ENCODE measurements around the gene COX6B2.

Gene COX6B2

GRCh38 chr19:55385724-55386492 lies 31.4 kb upstream of the COX6B2 start, which contains the start of gene RPL28 (continued):
- no peak for TF ChIP-seq AEBP2 (tag by site-specific recombination; IDR thresholded peaks at IDR 0.05; ENCODE audit: borderline replicate concordance)
- TF ChIP-seq ZNF354C (tag by site-specific recombination; IDR thresholded peaks at IDR 0.05; ENCODE audit: borderline replicate concordance, low read depth), result no peak
- TF ChIP-seq ZBTB20 (tag by site-specific recombination; IDR thresholded peaks at IDR 0.05), result 0 out of 2 replicates have a peak, but pooled peaks have one; percentile 16
- 0 out of 2 replicates have a peak, but pooled peaks have one; percentile 35 for TF ChIP-seq ZNF24 (tag by site-specific recombination; IDR thresholded peaks at IDR 0.05)
- TF ChIP-seq SP2 (tag by site-specific recombination; IDR thresholded peaks at IDR 0.05), result peak; percentile 88
- TF ChIP-seq ZNF610 (tag by site-specific recombination; IDR thresholded peaks at IDR 0.05; ENCODE audit: borderline replicate concordance), result peak; percentile 48; the same call in 1 of the 2 replicates
- peak; percentile 71 for TF ChIP-seq KLF1 (tag by site-specific recombination; IDR thresholded peaks at IDR 0.05)
- peak; percentile 29; the same call in 1 of the 2 replicates for TF ChIP-seq ZBTB21 (tag by site-specific recombination; IDR thresholded peaks at IDR 0.05)
- no peak for TF ChIP-seq ZSCAN23 (tag by site-specific recombination; IDR thresholded peaks at IDR 0.05)
- TF ChIP-seq SP7 (tag by site-specific recombination; IDR thresholded peaks at IDR 0.05), result peak; percentile 77
- peak; percentile 86 for TF ChIP-seq KLF16 (tag by site-specific recombination; IDR thresholded peaks at IDR 0.05)
- TF ChIP-seq ZNF777 (tag by site-specific recombination; IDR thresholded peaks at IDR 0.05; ENCODE audit: borderline replicate concordance), result no peak
- no peak for TF ChIP-seq ZNF302 (tag by site-specific recombination; IDR thresholded peaks at IDR 0.05; ENCODE audit: low read depth)
- TF ChIP-seq ZNF274 (IDR thresholded peaks at IDR 0.05; ENCODE audit: low read length), result no peak
- TF ChIP-seq ZNF274 (tag by site-specific recombination; IDR thresholded peaks at IDR 0.05; ENCODE audit: borderline replicate concordance), result no peak

GRCh38 chr19:55384920-55385723 lies 30.6 kb upstream of the COX6B2 start:
- Histone ChIP-seq H3K4me1 (ENCODE audit: control insufficient read depth, insufficient read depth, low read length) (peaks cover 24% of the 10 kb centered on the region), H3K9me3 (ENCODE audit: control insufficient read depth, insufficient read depth, low read depth, low read length) (no peaks in the 10 kb centered on the region), H3K36me3 (ENCODE audit: control insufficient read depth in 2 of 2, insufficient read depth in 1 of 2, low read length in 2 of 2) (peaks cover 8 to 39% of the 10 kb centered on the region in 2 experiments), H3K27ac (ENCODE audit: extremely low read depth, low read depth, low read length) (peak overlapping the region; percentile 84), H3K4me3 (ENCODE audit: low read depth, low read length) (peak overlapping the region; percentile 66)
- ChIA-PET POLR2A (interaction anchor here (0.6 to 7.3 kb wide), 10 partner anchors 15 to 305 kb away, joined by 3 to 78 read pairs (median 4); partner anchors contain the start of genes FIZ1, ISOC2, KMT5C and UBE2S), CTCF (interaction anchor here (0.5 to 3.2 kb wide), 7 partner anchors 80 to 372 kb away, joined by 3 to 23 read pairs (median 3); no protein-coding TSS in a partner anchor)
- 0 out of 2 replicates have a peak, but pooled peaks have one; percentile 25 for TF ChIP-seq ZBTB48 (tag by site-specific recombination; IDR thresholded peaks at IDR 0.05)
- TF ChIP-seq ZNF518A (tag by site-specific recombination; conservative IDR thresholded peaks at IDR 0.05; ENCODE audit: low read depth), result 0 out of 2 replicates have a peak, but pooled peaks have one; percentile 11
- no peak for TF ChIP-seq ZNF394 (tag by site-specific recombination; IDR thresholded peaks at IDR 0.05; ENCODE audit: borderline replicate concordance)
- no peak for TF ChIP-seq ZNF24 (tag by site-specific recombination; IDR thresholded peaks at IDR 0.05)
- TF ChIP-seq KLF7 (tag by site-specific recombination; IDR thresholded peaks at IDR 0.05; ENCODE audit: borderline replicate concordance), result no peak
- peak; percentile 93 for TF ChIP-seq ZNF335 (tag by site-specific recombination; conservative IDR thresholded peaks at IDR 0.05)
- TF ChIP-seq GLIS1 (tag by site-specific recombination; IDR thresholded peaks at IDR 0.05), result peak; percentile 98
- TF ChIP-seq TRIM28 (IDR thresholded peaks at IDR 0.05; ENCODE audit: borderline replicate concordance, low read length), result no peak
- peak; percentile 45; the same call in 1 of the 2 replicates for TF ChIP-seq SCRT2 (tag by site-specific recombination; IDR thresholded peaks at IDR 0.05)
- no peak for TF ChIP-seq ZNF214 (tag by site-specific recombination; IDR thresholded peaks at IDR 0.05; ENCODE audit: borderline replicate concordance)
- no peak for TF ChIP-seq ZNF513 (tag by site-specific recombination; IDR thresholded peaks at IDR 0.05)
- TF ChIP-seq HOXC10 (CRISPR knock-in tag; IDR thresholded peaks at IDR 0.05), result no peak
- TF ChIP-seq ZBTB20 (tag by site-specific recombination; IDR thresholded peaks at IDR 0.05), result 0 out of 2 replicates have a peak, but pooled peaks have one; percentile 27
- peak; percentile 35 for TF ChIP-seq ZFHX2 (tag by site-specific recombination; conservative IDR thresholded peaks at IDR 0.05)

Measured in HEK293 (cell line).